GM23338 (cell line): ENCODE data around the gene ALDH16A1. TPM values are rescaled to one million over a fixed set of nuclear protein-coding genes. Genes with fewer than 3 reads are reported as not detected.

Experiments
- ATAC-seq: fragments of 200-7000 bp; cut with Tn5 transposase; 3 replicates; pipeline ENCODE4 v1.9.1; 2020
- DNase-seq: peaks from one replicate; pipeline ENCODE4 v3.0.0-alpha.2; 2015; ENCODE audit warnings: low spot score
- H2AFZ ChIP-seq: fragments of 200-600 bp; sonication (generic); 2 replicates; pipeline ENCODE4 v1.8.0; 2016; ENCODE audit warnings: antibody characterized with exemption, mild to moderate bottlenecking, moderate library complexity
- H3F3A ChIP-seq: fragments of 200-600 bp; sonication (generic); replicated peaks from 2 replicates; pipeline ENCODE4 v1.8.0; 2017; ENCODE audit warnings: antibody characterized with exemption, mixed run types, low read depth
- H3K27ac ChIP-seq: fragments of 200-600 bp; sonication (generic); 2 replicates; pipeline ENCODE4 v1.6.1; 2016; ENCODE audit warnings: low read depth
- H3K27me3 ChIP-seq: fragments of 200-600 bp; sonication (generic); 2 replicates; pipeline ENCODE4 v1.8.0; 2016; ENCODE audit warnings: mild to moderate bottlenecking, mixed run types, moderate library complexity; ENCODE audit not compliant: insufficient read depth
- H3K36me3 ChIP-seq: fragments of 200-600 bp; sonication (generic); 2 replicates; pipeline ENCODE4 v1.8.0; 2016; ENCODE audit warnings: mild to moderate bottlenecking; ENCODE audit not compliant: insufficient read depth
- H3K4me1 ChIP-seq: fragments of 200-600 bp; sonication (generic); 2 replicates; pipeline ENCODE4 v1.8.0; 2016; ENCODE audit warnings: mild to moderate bottlenecking, moderate library complexity; ENCODE audit not compliant: insufficient read depth
- H3K4me2 ChIP-seq: fragments of 200-600 bp; sonication (generic); 2 replicates; pipeline ENCODE4 v1.7.1; 2017; ENCODE audit warnings: mixed run types
- H3K4me3 ChIP-seq: fragments of 200-600 bp; sonication (generic); 2 replicates; pipeline ENCODE4 v1.6.1; 2016; ENCODE audit warnings: mixed run types
- H3K79me2 ChIP-seq: fragments of 200-600 bp; sonication (generic); replicated peaks from 2 replicates; pipeline ENCODE4 v1.8.0; 2017; ENCODE audit warnings: mild to moderate bottlenecking; ENCODE audit not compliant: insufficient read depth
- H3K9me2 ChIP-seq: fragments of 200-600 bp; sonication (generic); 2 replicates; pipeline ENCODE4 v1.8.0; 2017; ENCODE audit not compliant: insufficient read depth
- H4K20me1 ChIP-seq: fragments of 200-600 bp; sonication (generic); replicated peaks from 2 replicates; pipeline ENCODE4 v1.8.0; 2017; ENCODE audit warnings: mild to moderate bottlenecking; ENCODE audit not compliant: insufficient read depth
- H3K27ac Mint-ChIP-seq: 2 replicates; pipeline ENCODE4 v1.8.0; 2020; ENCODE audit warnings: inconsistent platforms, mild to moderate bottlenecking, moderate library complexity, mixed read lengths
- H3K27me3 Mint-ChIP-seq: 3 replicates; pipeline ENCODE4 v1.8.0; 2022; ENCODE audit warnings: low read depth, mild to moderate bottlenecking, moderate library complexity, mixed read lengths, inconsistent platforms; ENCODE audit not compliant: insufficient read depth, poor library complexity
- H3K36me3 Mint-ChIP-seq: 3 replicates; pipeline ENCODE4 v1.8.0; 2021; ENCODE audit warnings: low read depth, mild to moderate bottlenecking, inconsistent platforms, moderate library complexity, mixed read lengths
- H3K4me1 Mint-ChIP-seq: 3 replicates; pipeline ENCODE4 v1.8.0; 2020; ENCODE audit warnings: mild to moderate bottlenecking, inconsistent platforms, mixed read lengths
- H3K4me3 Mint-ChIP-seq: 3 replicates; pipeline ENCODE4 v1.8.0; 2021; ENCODE audit warnings: moderate library complexity, mild to moderate bottlenecking, inconsistent platforms, mixed read lengths
- H3K9me3 Mint-ChIP-seq: 3 replicates; pipeline ENCODE4 v1.8.0; 2020; ENCODE audit warnings: moderate library complexity, mild to moderate bottlenecking, inconsistent platforms, mixed read lengths
- EZH2phosphoT487 ChIP-seq: fragments of 200-600 bp; sonication (generic); IDR thresholded peaks from one replicate; pipeline ENCODE4 v1.8.1; 2018; ENCODE audit warnings: antibody characterized with exemption; ENCODE audit not compliant: unreplicated experiment
- JUNB ChIP-seq: IDR thresholded peaks from one replicate; pipeline ENCODE4 v1.6.1; 2016; ENCODE audit warnings: antibody characterized with exemption; ENCODE audit not compliant: unreplicated experiment
- NANOG ChIP-seq: IDR thresholded peaks from 2 replicates; pipeline ENCODE4 v1.6.1; 2016; ENCODE audit warnings: antibody characterized with exemption, borderline replicate concordance
- POLR2AphosphoS5 ChIP-seq: IDR thresholded peaks from 2 replicates; pipeline ENCODE4 v1.6.1; 2016; ENCODE audit warnings: antibody characterized with exemption, low read depth
- polyA plus RNA-seq: library from polyadenylated mRNA; unstranded; fragments of >200 nt; fragmentation: Nextera tagmentation; extraction: Ambion mirVana; gene quantifications from 2 replicates; pipeline ENCODE4 v1.2.1, GENCODE V29; 2016
- total RNA-seq: library from RNA; depleted of rRNA; stranded (reverse); fragments of >200 nt; shearing (Covaris generic); gene quantifications from 2 replicates; pipeline ENCODE4 v1.2.3, GENCODE V29; 2014
- TF ChIP-seq, protein P1 (sequence below): IDR thresholded peaks from 2 replicates; pipeline ENCODE4 v1.6.1; 2016; ENCODE audit warnings: antibody characterized with exemption
- TF ChIP-seq, protein P2 (sequence below): IDR thresholded peaks from one replicate; pipeline ENCODE4 v1.6.1; 2018; ENCODE audit warnings: antibody characterized with exemption; ENCODE audit not compliant: unreplicated experiment
- TF ChIP-seq, protein P3 (sequence below), 2 experiments: fragments of 200-600 bp in 1 of 2; sonication (generic) in 1 of 2; conservative IDR thresholded peaks; 2 replicates each; pipeline versions ENCODE4 v1.5.1 to v1.6.1; 2016 to 2017; ENCODE audit warnings: antibody characterized with exemption in 2 of 2, low read depth in 2 of 2, mild to moderate bottlenecking in 2 of 2, moderate library complexity in 1 of 2

The ALDH16A1 gene
- total and polyA plus RNA-seq, 2 experiments from 2014 or later: 16.8 to 57.3 TPM

DNA sequence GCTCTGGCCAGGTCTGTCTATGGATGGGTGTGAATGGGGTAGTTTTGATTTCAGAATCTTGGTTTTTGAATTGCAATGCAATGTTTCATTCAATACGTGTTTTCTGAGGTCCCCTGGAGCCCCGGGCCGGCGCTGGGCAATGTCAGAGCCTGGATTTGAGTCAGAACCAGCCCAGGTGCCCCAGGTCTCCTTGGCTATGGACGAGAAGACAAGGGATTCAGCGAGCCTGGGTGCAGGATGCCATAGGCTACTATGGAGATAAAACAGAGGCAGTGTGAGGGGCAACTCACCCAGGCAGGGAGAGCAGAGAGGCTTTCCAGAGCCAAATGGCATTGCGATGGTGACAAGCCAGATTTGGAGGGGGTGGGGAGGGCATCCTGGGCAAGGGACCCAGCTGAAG lies 33.2 kb downstream of the ALDH16A1 start (continued):
- TF ChIP-seq, protein P1, sequence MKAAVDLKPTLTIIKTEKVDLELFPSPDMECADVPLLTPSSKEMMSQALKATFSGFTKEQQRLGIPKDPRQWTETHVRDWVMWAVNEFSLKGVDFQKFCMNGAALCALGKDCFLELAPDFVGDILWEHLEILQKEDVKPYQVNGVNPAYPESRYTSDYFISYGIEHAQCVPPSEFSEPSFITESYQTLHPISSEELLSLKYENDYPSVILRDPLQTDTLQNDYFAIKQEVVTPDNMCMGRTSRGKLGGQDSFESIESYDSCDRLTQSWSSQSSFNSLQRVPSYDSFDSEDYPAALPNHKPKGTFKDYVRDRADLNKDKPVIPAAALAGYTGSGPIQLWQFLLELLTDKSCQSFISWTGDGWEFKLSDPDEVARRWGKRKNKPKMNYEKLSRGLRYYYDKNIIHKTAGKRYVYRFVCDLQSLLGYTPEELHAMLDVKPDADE: no peak
- TF ChIP-seq, protein P2, sequence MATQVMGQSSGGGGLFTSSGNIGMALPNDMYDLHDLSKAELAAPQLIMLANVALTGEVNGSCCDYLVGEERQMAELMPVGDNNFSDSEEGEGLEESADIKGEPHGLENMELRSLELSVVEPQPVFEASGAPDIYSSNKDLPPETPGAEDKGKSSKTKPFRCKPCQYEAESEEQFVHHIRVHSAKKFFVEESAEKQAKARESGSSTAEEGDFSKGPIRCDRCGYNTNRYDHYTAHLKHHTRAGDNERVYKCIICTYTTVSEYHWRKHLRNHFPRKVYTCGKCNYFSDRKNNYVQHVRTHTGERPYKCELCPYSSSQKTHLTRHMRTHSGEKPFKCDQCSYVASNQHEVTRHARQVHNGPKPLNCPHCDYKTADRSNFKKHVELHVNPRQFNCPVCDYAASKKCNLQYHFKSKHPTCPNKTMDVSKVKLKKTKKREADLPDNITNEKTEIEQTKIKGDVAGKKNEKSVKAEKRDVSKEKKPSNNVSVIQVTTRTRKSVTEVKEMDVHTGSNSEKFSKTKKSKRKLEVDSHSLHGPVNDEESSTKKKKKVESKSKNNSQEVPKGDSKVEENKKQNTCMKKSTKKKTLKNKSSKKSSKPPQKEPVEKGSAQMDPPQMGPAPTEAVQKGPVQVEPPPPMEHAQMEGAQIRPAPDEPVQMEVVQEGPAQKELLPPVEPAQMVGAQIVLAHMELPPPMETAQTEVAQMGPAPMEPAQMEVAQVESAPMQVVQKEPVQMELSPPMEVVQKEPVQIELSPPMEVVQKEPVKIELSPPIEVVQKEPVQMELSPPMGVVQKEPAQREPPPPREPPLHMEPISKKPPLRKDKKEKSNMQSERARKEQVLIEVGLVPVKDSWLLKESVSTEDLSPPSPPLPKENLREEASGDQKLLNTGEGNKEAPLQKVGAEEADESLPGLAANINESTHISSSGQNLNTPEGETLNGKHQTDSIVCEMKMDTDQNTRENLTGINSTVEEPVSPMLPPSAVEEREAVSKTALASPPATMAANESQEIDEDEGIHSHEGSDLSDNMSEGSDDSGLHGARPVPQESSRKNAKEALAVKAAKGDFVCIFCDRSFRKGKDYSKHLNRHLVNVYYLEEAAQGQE: no peak

DNA sequence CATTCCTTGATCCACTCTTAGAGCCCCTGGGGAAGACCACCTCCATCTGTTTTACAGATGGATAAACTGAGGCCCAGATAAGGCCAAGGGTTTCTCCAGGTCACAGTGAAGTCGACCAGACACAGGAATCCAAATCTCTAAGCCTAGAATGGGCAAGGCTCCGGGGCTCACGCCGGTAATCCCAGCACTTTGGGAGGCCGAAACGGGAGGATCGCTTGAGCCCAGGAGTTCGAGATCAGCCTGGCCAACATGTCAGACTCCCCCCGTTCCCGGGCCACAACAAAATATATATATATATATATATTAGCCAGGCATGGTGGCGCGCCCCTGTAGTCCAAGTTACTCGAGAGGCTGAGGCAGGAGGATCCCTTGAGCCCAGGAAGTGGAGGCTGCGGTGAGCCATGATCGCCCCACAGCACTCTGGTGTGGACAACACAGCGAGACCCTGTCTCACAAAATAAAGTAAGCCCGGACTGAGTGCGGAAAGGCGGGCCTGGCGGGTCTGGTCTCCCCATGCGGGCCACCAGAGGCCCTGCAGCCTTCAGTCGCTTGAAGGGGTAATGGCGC lies 33.8 kb downstream of the ALDH16A1 start:
- Mint-ChIP-seq H3K4me1 (peaks cover 13% of the 10 kb centered on the region; the same call in 2 of the 3 replicates), H3K9me3 (peaks cover 14% of the 10 kb centered on the region), H3K4me3 (peak overlapping the region; percentile 98), H3K27ac (no peak overlapping the region), H3K27me3 (peaks cover 52% of the 10 kb centered on the region), H3K36me3 (peaks cover 45% of the 10 kb centered on the region)
- Histone ChIP-seq H3K27me3 (no peaks in the 10 kb centered on the region), H2AFZ (no peak overlapping the region), H3F3A (peaks cover 45% of the 10 kb centered on the region), H3K79me2 (peaks cover 31% of the 10 kb centered on the region), H3K4me1 (peaks cover 10% of the 10 kb centered on the region; the same call in 1 of the 2 replicates), H3K27ac (no peak overlapping the region), H3K4me3 (no peak overlapping the region), H3K9me2 (no peaks in the 10 kb centered on the region), H3K36me3 (peaks cover 38% of the 10 kb centered on the region), H4K20me1 (peaks cover 23% of the 10 kb centered on the region), H3K4me2 (no peak overlapping the region)
- DNase-seq (no peak), ATAC-seq (no peak)
- TF ChIP-seq, protein P1: no peak
- TF ChIP-seq POLR2AphosphoS5 (no peak), JUNB (no peak), EZH2phosphoT487 (no peak), NANOG (no peak)
- TF ChIP-seq, protein P2: no peak
- TF ChIP-seq, protein P3, sequence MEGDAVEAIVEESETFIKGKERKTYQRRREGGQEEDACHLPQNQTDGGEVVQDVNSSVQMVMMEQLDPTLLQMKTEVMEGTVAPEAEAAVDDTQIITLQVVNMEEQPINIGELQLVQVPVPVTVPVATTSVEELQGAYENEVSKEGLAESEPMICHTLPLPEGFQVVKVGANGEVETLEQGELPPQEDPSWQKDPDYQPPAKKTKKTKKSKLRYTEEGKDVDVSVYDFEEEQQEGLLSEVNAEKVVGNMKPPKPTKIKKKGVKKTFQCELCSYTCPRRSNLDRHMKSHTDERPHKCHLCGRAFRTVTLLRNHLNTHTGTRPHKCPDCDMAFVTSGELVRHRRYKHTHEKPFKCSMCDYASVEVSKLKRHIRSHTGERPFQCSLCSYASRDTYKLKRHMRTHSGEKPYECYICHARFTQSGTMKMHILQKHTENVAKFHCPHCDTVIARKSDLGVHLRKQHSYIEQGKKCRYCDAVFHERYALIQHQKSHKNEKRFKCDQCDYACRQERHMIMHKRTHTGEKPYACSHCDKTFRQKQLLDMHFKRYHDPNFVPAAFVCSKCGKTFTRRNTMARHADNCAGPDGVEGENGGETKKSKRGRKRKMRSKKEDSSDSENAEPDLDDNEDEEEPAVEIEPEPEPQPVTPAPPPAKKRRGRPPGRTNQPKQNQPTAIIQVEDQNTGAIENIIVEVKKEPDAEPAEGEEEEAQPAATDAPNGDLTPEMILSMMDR (conservative IDR thresholded peaks at IDR 0.05; ENCODE audit: low read depth in 2 of 2): no peak; a peak in 1 of 4 replicates
